ENCODE measurements around the gene DCDC1.
"Not testable (repeated sequence)": the region's sequence is repeated elsewhere in the genome, so short reads cannot be mapped to it uniquely, and the experiment has no call there.

Gene DCDC1

GRCh38 chr11:31295308-31295707 lies 74.2 kb downstream of the DCDC1 start:
- no peak for DNase-seq
- H3K27me3 ChIP-seq, result no peaks in the 10 kb centered on the region
- TF ChIP-seq, protein P1, sequence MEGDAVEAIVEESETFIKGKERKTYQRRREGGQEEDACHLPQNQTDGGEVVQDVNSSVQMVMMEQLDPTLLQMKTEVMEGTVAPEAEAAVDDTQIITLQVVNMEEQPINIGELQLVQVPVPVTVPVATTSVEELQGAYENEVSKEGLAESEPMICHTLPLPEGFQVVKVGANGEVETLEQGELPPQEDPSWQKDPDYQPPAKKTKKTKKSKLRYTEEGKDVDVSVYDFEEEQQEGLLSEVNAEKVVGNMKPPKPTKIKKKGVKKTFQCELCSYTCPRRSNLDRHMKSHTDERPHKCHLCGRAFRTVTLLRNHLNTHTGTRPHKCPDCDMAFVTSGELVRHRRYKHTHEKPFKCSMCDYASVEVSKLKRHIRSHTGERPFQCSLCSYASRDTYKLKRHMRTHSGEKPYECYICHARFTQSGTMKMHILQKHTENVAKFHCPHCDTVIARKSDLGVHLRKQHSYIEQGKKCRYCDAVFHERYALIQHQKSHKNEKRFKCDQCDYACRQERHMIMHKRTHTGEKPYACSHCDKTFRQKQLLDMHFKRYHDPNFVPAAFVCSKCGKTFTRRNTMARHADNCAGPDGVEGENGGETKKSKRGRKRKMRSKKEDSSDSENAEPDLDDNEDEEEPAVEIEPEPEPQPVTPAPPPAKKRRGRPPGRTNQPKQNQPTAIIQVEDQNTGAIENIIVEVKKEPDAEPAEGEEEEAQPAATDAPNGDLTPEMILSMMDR (IDR thresholded peaks at IDR 0.05), result no peak
- intact Hi-C loops (cut with DNase I; ENCODE audit: low total_unique reads), result no loop called here
- no peaks in the 10 kb centered on the region for H3K36me3 ChIP-seq
- no peak overlapping the region for H3K4me3 ChIP-seq
- no peak overlapping the region for H3K27ac ChIP-seq
- H3K4me1 ChIP-seq, result no peaks in the 10 kb centered on the region
- H3K9me3 ChIP-seq, result no peaks in the 10 kb centered on the region

GRCh38 chr11:31273527-31273926 lies 96.0 kb downstream of the DCDC1 start:
- H3K36me3 ChIP-seq; H3K4me3 ChIP-seq; H3K27me3 ChIP-seq; H3K27ac ChIP-seq; intact Hi-C loops (cut with DNase I; ENCODE audit: low total_unique reads); DNase-seq; H3K4me1 ChIP-seq: not testable (repeated sequence)
- peaks cover 0 to 13% (median 0%) of the 10 kb centered on the region in 3 donors for H3K9me3 ChIP-seq

DNA sequence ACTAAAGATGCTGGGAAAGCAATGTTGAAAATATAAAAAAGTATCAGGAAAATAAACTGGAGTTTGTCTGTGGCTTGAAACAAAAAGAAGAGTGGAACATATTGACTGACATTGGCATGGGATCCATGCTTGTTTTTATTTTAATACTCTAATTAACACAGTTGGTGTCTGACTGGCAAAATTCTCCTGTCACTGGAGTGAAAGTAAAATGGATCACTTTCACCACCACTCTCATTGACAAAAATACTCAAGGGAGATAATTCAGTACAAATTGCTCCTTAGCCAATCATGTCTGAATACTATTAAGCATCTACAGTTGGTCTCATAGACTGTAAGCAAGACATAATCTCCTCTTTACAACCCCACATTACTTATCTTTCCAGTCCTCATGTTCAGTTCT lies 101.8 kb downstream of the DCDC1 start:
- intact Hi-C loops (cut with DNase I; ENCODE audit: low total_unique reads), result no loop called here
- no peak for DNase-seq
- TF ChIP-seq, protein P1 (IDR thresholded peaks at IDR 0.05), result no peak

DNA sequence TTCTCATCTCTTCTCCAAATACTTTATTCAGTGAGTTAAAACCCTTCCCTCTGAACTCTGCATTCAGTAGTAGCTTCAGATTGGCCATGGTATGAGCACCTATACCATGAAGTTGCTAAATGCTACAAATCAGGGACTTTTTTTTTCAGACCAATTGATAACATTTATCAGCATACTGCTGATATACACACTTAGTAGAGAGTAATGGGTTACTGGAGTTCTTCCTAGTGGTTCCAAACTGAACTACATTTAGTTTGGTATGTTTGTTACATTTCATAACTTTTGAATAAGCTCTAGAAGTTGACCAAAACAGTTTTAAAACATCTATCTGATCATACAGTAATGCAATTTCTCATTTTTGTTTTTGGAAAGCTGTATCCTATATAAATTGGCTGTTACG lies 104.7 kb downstream of the DCDC1 start:
- Histone ChIP-seq H3K9me3 (no peaks in the 10 kb centered on the region), H3K36me3 (no peaks in the 10 kb centered on the region), H3K27me3 (no peaks in the 10 kb centered on the region), H3K4me1 (no peaks in the 10 kb centered on the region), H3K4me3 (no peak overlapping the region), H3K27ac (no peak overlapping the region)
- TF ChIP-seq, protein P1 (IDR thresholded peaks at IDR 0.05), result no peak
- no peak for DNase-seq
- intact Hi-C loops (cut with DNase I; ENCODE audit: low total_unique reads), result no loop called here

More for the DNA sequence above, 101.8 kb downstream of the DCDC1 start:
- H3K27ac ChIP-seq, result no peak overlapping the region
- H3K36me3 ChIP-seq, result no peaks in the 10 kb centered on the region
- H3K27me3 ChIP-seq, result no peaks in the 10 kb centered on the region
- H3K4me3 ChIP-seq, result no peak overlapping the region
- H3K4me1 ChIP-seq, result no peaks in the 10 kb centered on the region
- H3K9me3 ChIP-seq, result peaks cover 0 to 3% (median 0%) of the 10 kb centered on the region in 3 donors

GRCh38 chr11:31262761-31263160 lies 106.8 kb downstream of the DCDC1 start:
- TF ChIP-seq, protein P1 (IDR thresholded peaks at IDR 0.05), result no peak
- DNase-seq, result no peak
- no peak overlapping the region for H3K4me3 ChIP-seq

GRCh38 chr11:31259797-31260196 lies 109.7 kb downstream of the DCDC1 start:
- Histone ChIP-seq H3K36me3 (no peaks in the 10 kb centered on the region), H3K27me3 (no peaks in the 10 kb centered on the region), H3K4me3 (no peak overlapping the region), H3K9me3 (no peaks in the 10 kb centered on the region), H3K27ac (no peak overlapping the region), H3K4me1 (no peaks in the 10 kb centered on the region)
- intact Hi-C loops (cut with DNase I; ENCODE audit: low total_unique reads), result no loop called here
- TF ChIP-seq, protein P1 (IDR thresholded peaks at IDR 0.05), result no peak
- no peak for DNase-seq

More at GRCh38 chr11:31262761-31263160, 106.8 kb downstream of the DCDC1 start:
- Histone ChIP-seq H3K9me3 (no peaks in the 10 kb centered on the region), H3K27ac (no peak overlapping the region), H3K36me3 (no peaks in the 10 kb centered on the region), H3K27me3 (no peaks in the 10 kb centered on the region), H3K4me1 (no peaks in the 10 kb centered on the region)
- intact Hi-C loops (cut with DNase I; ENCODE audit: low total_unique reads), result no loop called here

Measured in tibial artery (tissue), 4 donors.